Colonic mucosa (tissue), 4 donors: Measurements from ENCODE around the gene RPS17. TPM values are rescaled to one million over a fixed set of nuclear protein-coding genes. Genes with fewer than 3 reads are reported as not detected.

Experiments
- DNase-seq: peaks from one replicate; pipeline ENCODE4 v3.0.0-alpha.2; 2020
- H3K27ac ChIP-seq: fragments of 200-600 bp; one replicate; pipeline ENCODE4 v1.8.0; 2021
- H3K27me3 ChIP-seq: fragments of 200-600 bp; one replicate; pipeline ENCODE4 v1.8.0; 2021
- H3K36me3 ChIP-seq: fragments of 200-600 bp; one replicate; pipeline ENCODE4 v1.8.0; 2021
- H3K4me1 ChIP-seq: fragments of 200-600 bp; one replicate; pipeline ENCODE4 v1.8.0; 2021; ENCODE audit warnings: mild to moderate bottlenecking
- H3K4me3 ChIP-seq: fragments of 200-600 bp; one replicate; pipeline ENCODE4 v1.8.0; 2021
- H3K9ac ChIP-seq, 2 donors: one replicate each; pipeline ENCODE4 v1.7.0; 2013; ENCODE audit warnings: control low read depth in 2 of 2, low read depth in 2 of 2, low read length in 2 of 2
- H3K9me3 ChIP-seq: fragments of 200-600 bp; one replicate; pipeline ENCODE4 v1.8.0; 2021
- CTCF ChIP-seq: fragments of 200-600 bp; IDR thresholded peaks from one replicate; pipeline ENCODE4 v1.8.0; 2022; ENCODE audit warnings: antibody characterized with exemption, mild to moderate bottlenecking
- intact Hi-C: fragments of 100-400 bp; cut with DNase I; formaldehyde crosslinking; loops from one replicate; pipeline ENCODE4 v1.14.1; 2022
- total RNA-seq, 2 donors: library from RNA; stranded (reverse); fragmentation: NEBNext Ultra II Directional in 1 of 2; extraction: Animal tissue kit (Norgen Biotek cat#: 25700) in 1 of 2; gene quantifications; one replicate each; pipeline ENCODE4 v1.2.1, GENCODE V29; 2021
- donor health status: healthy.
- donor health status: DM: no; HTN: no; CAD: no.
- donor health status: DM: no; HTN: no; CAD: no.

The RPS17 gene
- total RNA-seq, 2 donors from 2014 or later: 909 to 1,247 TPM

GRCh38 chr15:82543160-82543559, 2.9 kb upstream of the RPS17 start:
- no peak for TF ChIP-seq CTCF
- Histone ChIP-seq H3K27me3 (no peaks in the 10 kb centered on the region), H3K27ac (no peak overlapping the region), H3K4me3 (no peak overlapping the region), H3K36me3 (peaks cover 7% of the 10 kb centered on the region), H3K9me3 (no peaks in the 10 kb centered on the region), H3K4me1 (no peaks in the 10 kb centered on the region), H3K9ac (no peak overlapping the region)
- no peak for DNase-seq
- intact Hi-C loops: loop anchor here (10.0 kb wide), 1 partner anchor 262 kb away; the partner anchor contains the start of genes FSD2 and WHAMM

- Histone ChIP-seq H3K4me3 (peak overlapping the region; percentile 99), H3K27me3 (no peaks in the 10 kb centered on the region), H3K9ac (peak overlapping the region; percentile 85 to 93), H3K9me3 (no peaks in the 10 kb centered on the region), H3K4me1 (peaks cover 4% of the 10 kb centered on the region), H3K27ac (peak overlapping the region; percentile 79), H3K36me3 (peaks cover 19% of the 10 kb centered on the region)
- intact Hi-C loops: loop anchor here (10.0 kb wide), 1 partner anchor 264 kb away; the partner anchor contains the start of genes FSD2 and WHAMM
- no peak for TF ChIP-seq CTCF
- peak; percentile 25 for DNase-seq
Observed at GRCh38 chr15:82540984-82541431, 751 bp upstream of the RPS17 start.

DNA sequence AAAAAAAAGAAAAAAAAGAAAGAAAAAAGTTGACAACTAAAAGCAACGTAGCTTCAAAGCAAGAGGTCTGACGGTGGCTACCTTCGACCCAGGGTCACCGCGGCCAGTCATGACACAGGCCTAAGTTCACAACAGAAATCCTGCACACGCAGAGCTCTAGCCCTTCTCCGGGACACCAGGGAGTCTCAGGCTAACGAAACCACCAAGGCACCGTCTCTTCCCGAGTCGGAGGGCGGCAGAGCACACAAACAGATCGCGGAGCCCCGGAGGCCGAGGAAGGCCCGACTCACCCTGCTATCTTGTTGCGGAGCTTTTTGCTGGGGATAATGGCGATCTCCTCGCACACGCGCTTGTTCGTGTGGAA, 584 bp downstream of the RPS17 start:
- DNase-seq: peak; percentile 25
- no peaks in the 10 kb centered on the region for H3K9me3 ChIP-seq
- H3K9ac ChIP-seq: peak overlapping the region; percentile 93 to 95
- intact Hi-C loops: loop anchor here (10.0 kb wide), 3 partner anchors 215 to 475 kb away; partner anchors contain the start of genes C15orf40, FSD2 and WHAMM
- peaks cover 4% of the 10 kb centered on the region for H3K4me1 ChIP-seq
- no peak for TF ChIP-seq CTCF
- peak overlapping the region; percentile 79 for H3K27ac ChIP-seq
- no peaks in the 10 kb centered on the region for H3K27me3 ChIP-seq
- peaks cover 19% of the 10 kb centered on the region for H3K36me3 ChIP-seq
- H3K4me3 ChIP-seq: peak overlapping the region; percentile 99

- intact Hi-C loops: loop anchor here (10.0 kb wide), 2 partner anchors 216 to 476 kb away; partner anchors contain the start of gene C15orf40
- no peak for DNase-seq
- peaks cover 4% of the 10 kb centered on the region for H3K4me1 ChIP-seq
- peaks cover 19% of the 10 kb centered on the region for H3K36me3 ChIP-seq
- no peak for TF ChIP-seq CTCF
- peak overlapping the region; percentile 79 for H3K27ac ChIP-seq
- peak overlapping the region; percentile 99 for H3K4me3 ChIP-seq
- no peaks in the 10 kb centered on the region for H3K27me3 ChIP-seq
- peak overlapping the region; percentile 93 to 95 for H3K9ac ChIP-seq
- no peaks in the 10 kb centered on the region for H3K9me3 ChIP-seq
Observed at GRCh38 chr15:82538961-82539690, 1.1 kb downstream of the RPS17 start.

DNA sequence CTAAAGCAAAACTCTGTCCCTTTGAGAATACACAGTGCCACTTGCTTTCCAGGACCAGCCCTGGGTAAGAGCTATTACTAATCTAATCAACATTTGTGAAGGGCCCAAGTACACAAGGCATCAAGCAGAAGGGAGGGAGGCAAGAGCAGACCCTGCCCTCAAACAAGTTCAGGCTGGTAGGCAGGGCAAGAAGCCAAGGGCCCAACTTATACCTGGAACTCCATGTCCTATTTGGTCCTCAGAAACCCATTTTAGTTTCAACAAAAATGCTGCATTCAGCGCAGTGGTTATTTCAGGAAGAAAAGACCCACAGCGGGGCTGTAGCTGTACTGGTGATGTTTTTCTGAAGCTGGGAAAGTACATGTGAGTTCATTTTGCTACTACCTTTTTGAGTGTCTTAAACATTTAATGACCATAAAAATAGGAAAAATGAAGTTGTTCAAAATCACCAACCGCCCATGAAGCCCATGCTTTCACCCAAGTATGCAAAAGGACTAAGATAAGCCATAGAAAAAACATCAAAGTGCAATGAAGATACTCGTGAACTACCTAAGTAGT, 2.8 kb downstream of the RPS17 start:
- H3K9me3 ChIP-seq: no peaks in the 10 kb centered on the region

More for the DNA sequence above, 2.8 kb downstream of the RPS17 start:
- Histone ChIP-seq H3K9ac (no peak overlapping the region), H3K4me1 (peaks cover 4% of the 10 kb centered on the region), H3K4me3 (no peak overlapping the region), H3K36me3 (peaks cover 19% of the 10 kb centered on the region), H3K27me3 (no peaks in the 10 kb centered on the region), H3K27ac (no peak overlapping the region)
- no peak for DNase-seq
- TF ChIP-seq CTCF: no peak
- intact Hi-C loops: loop anchor here (10.0 kb wide), 2 partner anchors 217 to 477 kb away; partner anchors contain the start of gene C15orf40
